HepG2 (cell line): ENCODE data around the gene HPS3. TPM values are rescaled to one million over a fixed set of nuclear protein-coding genes. Genes with fewer than 3 reads are reported as not detected.
A peak's percentile ranks its signal among the peaks of the same experiment; 100 is the strongest.

Experiments
- ATAC-seq: fragments of 200-7000 bp; cut with Tn5 transposase; 3 replicates; pipeline ENCODE4 v1.9.1; 2020; ENCODE audit warnings: mild to moderate bottlenecking, moderate library complexity
- BruUV-seq: library from RNA; stranded (reverse); fragments of 400-500 nt; replicated peaks from 2 replicates; lab custom pipeline; 2021; lab: Mats Ljungman, UMichigan
- CTCF ChIA-PET: fragments of 300-600 bp; formaldehyde crosslinking; extraction: SDS; loops from one replicate; lab custom pipeline; 2021; ENCODE audit warnings: low total read pairs, inconsistent platforms, low intra/inter-chr PET ratio; lab: Yijun Ruan, JAX
- POLR2A ChIA-PET: fragments of 350-600 bp; sonication (Branson Sonifier 250); formaldehyde crosslinking; loops from one replicate; lab custom pipeline; 2020; ENCODE audit warnings: antibody characterized with exemption, inconsistent platforms; lab: Yijun Ruan, JAX
- DNase-seq: peaks from one replicate; pipeline ENCODE4 v3.0.0-alpha.2; 2015; ENCODE audit warnings: low spot score
- FAIRE-seq: peaks from 3 replicates; lab custom pipeline; 2011; peaks lifted over from hg19 to GRCh38; lab: Jason Lieb, UNC
- H2AFZ ChIP-seq: one replicate; pipeline ENCODE4 v1.6.1; 2011; ENCODE audit warnings: low read length, inconsistent platforms
- H3K27ac ChIP-seq: fragments of 300-600 bp; 3 replicates; pipeline ENCODE4 v1.8.0; 2011; ENCODE audit warnings: mixed run types, mild to moderate bottlenecking, mixed read lengths, low read length, inconsistent platforms; ENCODE audit not compliant: insufficient read depth; ENCODE audit errors: extremely low read length
- H3K27me3 ChIP-seq, 2 experiments: fragments of 200-600 bp in 1 of 2; 2 replicates in 1 of 2; 3 replicates in 1 of 2; pipeline versions ENCODE4 v1.6.0 to v1.8.0; 2011; ENCODE audit warnings: low read length in 2 of 2, mild to moderate bottlenecking in 2 of 2, moderate library complexity in 2 of 2, inconsistent platforms in 1 of 2; ENCODE audit not compliant: insufficient read depth in 2 of 2, control insufficient read depth in 1 of 2
- H3K36me3 ChIP-seq, 2 experiments: fragments of 200-600 bp in 1 of 2; replicated peaks in 1 of 2; 2 replicates in 1 of 2; 3 replicates in 1 of 2; pipeline versions ENCODE4 v1.5.1 to v1.8.0; 2011; ENCODE audit warnings: low read length in 2 of 2, inconsistent platforms in 1 of 2; ENCODE audit not compliant: insufficient read depth in 2 of 2, control insufficient read depth in 1 of 2
- H3K4me1 ChIP-seq: 2 replicates; pipeline ENCODE4 v1.5.1; 2012; ENCODE audit warnings: low read length, inconsistent platforms; ENCODE audit not compliant: insufficient read depth
- H3K4me2 ChIP-seq: 2 replicates; pipeline ENCODE4 v1.6.0; 2011; ENCODE audit warnings: low read depth, low read length, inconsistent platforms
- H3K4me3 ChIP-seq, 3 experiments: fragments of 200-600 bp in 1 of 3; sonication (generic), shearing (Covaris generic) in 1 of 3; replicated peaks in 1 of 3; 2 replicates each; pipeline ENCODE4 v1.5.1; 2011 to 2016; ENCODE audit warnings: low read length in 3 of 3, inconsistent platforms in 2 of 3, low read depth in 2 of 3, mild to moderate bottlenecking in 2 of 3, control low read depth in 1 of 3, mixed read lengths in 1 of 3; ENCODE audit not compliant: insufficient read depth in 1 of 3
- H3K79me2 ChIP-seq: one replicate; pipeline ENCODE4 v1.6.1; 2011; ENCODE audit warnings: low read length, inconsistent platforms; ENCODE audit not compliant: insufficient read depth
- H3K9ac ChIP-seq: 2 replicates; pipeline ENCODE4 v1.6.0; 2011; ENCODE audit warnings: mild to moderate bottlenecking, low read depth, low read length, inconsistent platforms; ENCODE audit not compliant: insufficient read depth
- H3K9me3 ChIP-seq: 2 replicates; pipeline ENCODE4 v1.5.1; 2012; ENCODE audit warnings: mild to moderate bottlenecking, low read length
- H4K20me1 ChIP-seq: 2 replicates; pipeline ENCODE4 v1.6.0; 2011; ENCODE audit warnings: inconsistent platforms, mild to moderate bottlenecking, low read length, moderate library complexity; ENCODE audit not compliant: insufficient read depth
- DR1 ChIP-seq: sonication (generic); formaldehyde crosslinking; IDR thresholded peaks from 2 replicates; pipeline ENCODE4 v1.8.0; 2021; ENCODE audit warnings: mild to moderate bottlenecking, missing genetic modification reagents, inconsistent platforms
- HMG20A ChIP-seq: IDR thresholded peaks from 2 replicates; pipeline ENCODE4 v1.6.1; 2016; ENCODE audit warnings: borderline replicate concordance
- NFIC ChIP-seq: IDR thresholded peaks from 2 replicates; pipeline ENCODE4 v1.6.1; 2012; ENCODE audit warnings: mild to moderate bottlenecking, low read length, inconsistent platforms
- ZNF550 ChIP-seq: sonication (generic); formaldehyde crosslinking; IDR thresholded peaks from 2 replicates; pipeline ENCODE4 v1.4.0; 2020; ENCODE audit warnings: mild to moderate bottlenecking, missing genetic modification reagents, borderline replicate concordance
- ZSCAN31 ChIP-seq: sonication (generic); formaldehyde crosslinking; IDR thresholded peaks from 2 replicates; pipeline ENCODE4 v1.5.0; 2020; ENCODE audit warnings: low read depth, mild to moderate bottlenecking, missing genetic modification reagents
- WGBS: methylation state at CpG from one replicate; pipeline ENCODE4 v1.1.6; 2017; ENCODE audit warnings: low lambda C conversion rate; 5-methylcytosine and 5-hydroxymethylcytosine counted together
- in situ Hi-C: cut with HindIII; loops from 2 replicates; pipeline ENCODE4 v1.10.0; 2017; ENCODE audit warnings: low pct_unique_long_range_greater_than_20kb; ENCODE audit not compliant: extremely low pct_ligation_motif_present
- intact Hi-C: fragments of 100-400 bp; cut with micrococcal nuclease; formaldehyde crosslinking; loops from one replicate; pipeline ENCODE4 v1.10.0; 2022; ENCODE audit not compliant: unreplicated experiment
- polyA plus RNA-seq, 8 experiments: library from polyadenylated mRNA; depleted of rRNA in 3 of 8; stranded (reverse) in 7 of 8; unstranded in 1 of 8; fragments of >200 nt; fragmentation: Illumina TruSeq in 4 of 8; extraction: Trizol in 4 of 8; gene quantifications; 2 replicates each; pipeline versions ENCODE4 v1.2.1 to v1.2.3, GENCODE V29; 2011 to 2016; ENCODE audit warnings: low read depth in 4 of 8, missing spikeins in 1 of 8, mixed read lengths in 1 of 8; ENCODE audit not compliant: insufficient read depth in 1 of 8
- total RNA-seq, 5 experiments: library from RNA; depleted of rRNA; stranded (reverse); fragments of >200 nt; fragmentation: Illumina TruSeq; extraction: Trizol; gene quantifications; 2 replicates each; pipeline ENCODE4 v1.2.3, GENCODE V29; 2016; ENCODE audit warnings: low read depth in 1 of 5
- TF ChIP-seq, protein P1 (sequence below): sonication (generic); formaldehyde crosslinking; IDR thresholded peaks from 2 replicates; pipeline ENCODE4 v1.5.1; 2020; ENCODE audit warnings: mild to moderate bottlenecking, missing genetic modification reagents, moderate library complexity

HPS3 gene
- total and polyA plus RNA-seq, 2 of the 13 experiments (the other 11 are each of a cell fraction or from before 2014, with no cell fraction given), result 9.5 to 18.9 TPM

DNA sequence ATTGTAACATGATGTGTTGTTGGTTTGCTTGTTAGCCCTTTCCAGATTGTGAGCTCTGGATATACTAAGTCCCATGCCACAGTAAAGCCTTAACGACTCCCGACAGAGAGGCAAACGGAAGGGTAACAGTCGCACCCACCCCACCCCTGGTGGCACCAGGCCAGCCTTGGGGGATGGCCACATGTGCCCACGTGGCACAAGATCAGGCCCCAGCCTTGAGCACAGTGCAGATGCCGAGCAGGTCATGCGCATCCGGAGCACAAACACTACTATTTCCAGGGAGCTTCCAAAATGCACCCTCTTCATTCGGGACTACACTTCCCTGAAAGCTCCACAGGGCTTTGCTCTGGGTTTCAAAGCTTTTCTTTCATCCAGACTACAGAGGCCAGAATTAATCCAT is 10.7 kb upstream of the HPS3 start:
- Histone ChIP-seq H3K4me2 (peak overlapping the region; percentile 24; the same call in 1 of the 2 replicates), H2AFZ (no peak overlapping the region), H3K9ac (no peak overlapping the region), H3K27me3 (peaks cover 2 to 10% of the 10 kb centered on the region in 2 experiments; a peak in 2 of 5 replicates), H3K4me3 (no peak overlapping the region), H3K9me3 (no peaks in the 10 kb centered on the region), H3K36me3 (no peaks in the 10 kb centered on the region), H4K20me1 (no peaks in the 10 kb centered on the region), H3K27ac (no peak overlapping the region), H3K4me1 (peaks cover 25% of the 10 kb centered on the region; the same call in 1 of the 2 replicates), H3K79me2 (no peaks in the 10 kb centered on the region)
- TF ChIP-seq, protein P1, sequence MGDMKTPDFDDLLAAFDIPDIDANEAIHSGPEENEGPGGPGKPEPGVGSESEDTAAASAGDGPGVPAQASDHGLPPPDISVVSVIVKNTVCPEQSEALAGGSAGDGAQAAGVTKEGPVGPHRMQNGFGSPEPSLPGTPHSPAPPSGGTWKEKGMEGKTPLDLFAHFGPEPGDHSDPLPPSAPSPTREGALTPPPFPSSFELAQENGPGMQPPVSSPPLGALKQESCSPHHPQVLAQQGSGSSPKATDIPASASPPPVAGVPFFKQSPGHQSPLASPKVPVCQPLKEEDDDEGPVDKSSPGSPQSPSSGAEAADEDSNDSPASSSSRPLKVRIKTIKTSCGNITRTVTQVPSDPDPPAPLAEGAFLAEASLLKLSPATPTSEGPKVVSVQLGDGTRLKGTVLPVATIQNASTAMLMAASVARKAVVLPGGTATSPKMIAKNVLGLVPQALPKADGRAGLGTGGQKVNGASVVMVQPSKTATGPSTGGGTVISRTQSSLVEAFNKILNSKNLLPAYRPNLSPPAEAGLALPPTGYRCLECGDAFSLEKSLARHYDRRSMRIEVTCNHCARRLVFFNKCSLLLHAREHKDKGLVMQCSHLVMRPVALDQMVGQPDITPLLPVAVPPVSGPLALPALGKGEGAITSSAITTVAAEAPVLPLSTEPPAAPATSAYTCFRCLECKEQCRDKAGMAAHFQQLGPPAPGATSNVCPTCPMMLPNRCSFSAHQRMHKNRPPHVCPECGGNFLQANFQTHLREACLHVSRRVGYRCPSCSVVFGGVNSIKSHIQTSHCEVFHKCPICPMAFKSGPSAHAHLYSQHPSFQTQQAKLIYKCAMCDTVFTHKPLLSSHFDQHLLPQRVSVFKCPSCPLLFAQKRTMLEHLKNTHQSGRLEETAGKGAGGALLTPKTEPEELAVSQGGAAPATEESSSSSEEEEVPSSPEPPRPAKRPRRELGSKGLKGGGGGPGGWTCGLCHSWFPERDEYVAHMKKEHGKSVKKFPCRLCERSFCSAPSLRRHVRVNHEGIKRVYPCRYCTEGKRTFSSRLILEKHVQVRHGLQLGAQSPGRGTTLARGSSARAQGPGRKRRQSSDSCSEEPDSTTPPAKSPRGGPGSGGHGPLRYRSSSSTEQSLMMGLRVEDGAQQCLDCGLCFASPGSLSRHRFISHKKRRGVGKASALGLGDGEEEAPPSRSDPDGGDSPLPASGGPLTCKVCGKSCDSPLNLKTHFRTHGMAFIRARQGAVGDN (CRISPR knock-in tag), result peak; percentile 38; the same call in 1 of the 2 replicates
- no peak for TF ChIP-seq NFIC
- intact Hi-C loops, result no loop called here
- no peak for FAIRE-seq
- no peak for DNase-seq
- no peak; the same call in 2 of the 3 replicates for ATAC-seq
- CTCF ChIA-PET, result interaction anchor here (5.6 kb wide), 1 partner anchor 156 kb away, joined by 123 read pairs; no protein-coding TSS in a partner anchor
- in situ Hi-C loops, result loop anchor here (5.0 to 10.0 kb wide), 2 partner anchors 154 to 164 kb away; no protein-coding TSS in a partner anchor
- no CpG with 5 or more reads among the region's 9 CpGs for WGBS
- no TSS peak for BruUV-seq
- POLR2A ChIA-PET, result no interaction called here

DNA sequence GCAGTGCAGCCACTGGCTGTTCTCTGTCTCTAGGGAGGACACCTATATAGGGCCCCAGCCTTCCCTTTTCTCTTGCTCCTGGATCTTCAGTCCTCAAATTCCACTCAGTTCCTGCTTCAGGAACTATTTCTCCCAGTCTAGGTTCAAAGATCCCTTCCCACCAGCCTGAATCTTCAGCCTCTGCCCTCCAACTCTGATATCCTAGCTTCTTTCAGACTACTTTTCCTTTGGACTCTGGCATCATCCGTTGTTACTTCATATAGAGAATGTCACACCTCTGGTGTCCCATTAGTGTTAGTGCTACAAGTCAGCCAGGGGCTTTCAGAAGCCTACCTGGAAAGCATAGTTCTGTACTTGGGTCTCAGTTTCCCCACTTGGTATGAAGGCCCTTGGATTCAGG is 10.0 kb upstream of the HPS3 start:
- POLR2A ChIA-PET, result no interaction called here
- TF ChIP-seq HMG20A (CRISPR knock-in tag), result no peak
- no peak for TF ChIP-seq DR1 (CRISPR knock-in tag)
- no peak for TF ChIP-seq ZNF550
- no peak for TF ChIP-seq ZSCAN31

More for the DNA sequence above, 10.0 kb upstream of the HPS3 start:
- DNase-seq (no peak), ATAC-seq (no peak), FAIRE-seq (no peak)
- Histone ChIP-seq H3K27me3 (peaks cover 2 to 10% of the 10 kb centered on the region in 2 experiments; a peak in 2 of 5 replicates), H3K4me3 (no peak overlapping the region), H3K36me3 (no peaks in the 10 kb centered on the region), H3K79me2 (no peaks in the 10 kb centered on the region), H2AFZ (no peak overlapping the region), H3K9me3 (no peaks in the 10 kb centered on the region), H3K27ac (no peak overlapping the region), H3K4me2 (no peak overlapping the region), H3K9ac (no peak overlapping the region), H4K20me1 (no peaks in the 10 kb centered on the region), H3K4me1 (peaks cover 26% of the 10 kb centered on the region; the same call in 1 of the 2 replicates)
- CTCF ChIA-PET, result interaction anchor here (5.6 kb wide), 1 partner anchor 155 kb away, joined by 123 read pairs; no protein-coding TSS in a partner anchor
- intact Hi-C loops, result no loop called here
- WGBS, result 0% methylated on average over 1 of the region's 1 CpG
- no TSS peak for BruUV-seq
- in situ Hi-C loops, result loop anchor here (5.0 to 10.0 kb wide), 2 partner anchors 153 to 165 kb away; no protein-coding TSS in a partner anchor
